ENCODE results near the gene PLXNC1. TPM values are rescaled to one million over a fixed set of nuclear protein-coding genes. Genes with fewer than 3 reads are reported as not detected.

PLXNC1 gene
- total and polyA plus RNA-seq, 7 donors = 1.2 to 10.2 (median 4.3) TPM

DNA sequence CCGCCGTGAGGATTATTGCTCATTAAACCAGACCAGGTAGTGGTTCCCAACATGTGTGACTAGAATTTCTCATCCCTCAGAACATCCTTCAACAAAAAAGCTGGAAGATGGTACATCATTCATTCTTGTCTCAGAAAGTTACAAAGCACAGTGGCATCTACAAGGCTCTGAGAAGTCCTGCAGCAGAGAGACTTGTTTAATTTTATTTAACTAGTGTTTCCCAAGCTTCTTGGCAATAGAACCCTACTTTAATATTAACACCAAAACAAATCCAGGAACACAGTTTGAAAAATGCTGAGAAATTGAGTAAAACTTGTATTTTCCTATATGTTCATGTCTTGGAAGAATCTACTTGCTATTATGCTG, 54.8 kb downstream of the PLXNC1 start:
- H3K36me3 ChIP-seq = no peaks in the 10 kb centered on the region
- no peak overlapping the region for H3K4me3 ChIP-seq
- intact Hi-C loops (cut with DNase I) = no loop called here
- DNase-seq = no peak
- H3K27ac ChIP-seq = no peak overlapping the region
- 49 to 69% methylated on average over 2 of the region's 2 CpGs for WGBS, 2 donors
- TF ChIP-seq POLR2AphosphoS5 (IDR thresholded peaks at IDR 0.05) (no peak), EP300 (IDR thresholded peaks at IDR 0.05) (no peak), CTCF (IDR thresholded peaks at IDR 0.05) (no peak), POLR2A (IDR thresholded peaks at IDR 0.05) (no peak)
- peaks cover 0 to 5% (median 0%) of the 10 kb centered on the region in 4 donors for H3K4me1 ChIP-seq
- no peaks in the 10 kb centered on the region for H3K27me3 ChIP-seq
- H3K9me3 ChIP-seq = no peaks in the 10 kb centered on the region

DNA sequence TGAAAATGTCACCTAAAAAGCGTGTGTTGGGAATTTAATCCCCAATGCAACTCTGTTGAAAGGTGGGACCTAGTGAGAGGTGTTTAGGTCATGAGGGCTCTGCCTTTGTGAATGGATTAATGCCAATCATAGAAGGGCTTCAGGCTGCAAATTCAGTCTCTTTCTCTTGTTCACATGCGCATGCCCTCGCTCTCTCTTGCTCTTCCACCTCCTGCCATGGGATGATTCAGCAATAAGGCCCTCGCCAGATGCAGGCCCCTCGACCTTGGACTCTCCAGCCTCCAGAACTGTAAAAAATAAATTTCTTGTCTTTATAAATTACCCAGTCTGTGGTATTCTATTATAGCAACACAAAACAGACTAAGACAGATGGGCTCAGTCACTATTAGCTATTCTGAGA, 55.4 kb downstream of the PLXNC1 start:
- H3K36me3 ChIP-seq = no peaks in the 10 kb centered on the region
- H3K27me3 ChIP-seq = no peaks in the 10 kb centered on the region
- TF ChIP-seq POLR2A (IDR thresholded peaks at IDR 0.05) (no peak), POLR2AphosphoS5 (IDR thresholded peaks at IDR 0.05) (no peak), EP300 (IDR thresholded peaks at IDR 0.05) (no peak), CTCF (IDR thresholded peaks at IDR 0.05) (no peak)
- no peak for DNase-seq
- intact Hi-C loops (cut with DNase I) = no loop called here
- H3K9me3 ChIP-seq = no peaks in the 10 kb centered on the region
- H3K4me1 ChIP-seq = peaks cover 0 to 5% (median 0%) of the 10 kb centered on the region in 4 donors
- 87 to 94% methylated on average over 5 of the region's 5 CpGs for WGBS, 2 donors
- no peak overlapping the region for H3K4me3 ChIP-seq
- H3K27ac ChIP-seq = no peak overlapping the region

DNA sequence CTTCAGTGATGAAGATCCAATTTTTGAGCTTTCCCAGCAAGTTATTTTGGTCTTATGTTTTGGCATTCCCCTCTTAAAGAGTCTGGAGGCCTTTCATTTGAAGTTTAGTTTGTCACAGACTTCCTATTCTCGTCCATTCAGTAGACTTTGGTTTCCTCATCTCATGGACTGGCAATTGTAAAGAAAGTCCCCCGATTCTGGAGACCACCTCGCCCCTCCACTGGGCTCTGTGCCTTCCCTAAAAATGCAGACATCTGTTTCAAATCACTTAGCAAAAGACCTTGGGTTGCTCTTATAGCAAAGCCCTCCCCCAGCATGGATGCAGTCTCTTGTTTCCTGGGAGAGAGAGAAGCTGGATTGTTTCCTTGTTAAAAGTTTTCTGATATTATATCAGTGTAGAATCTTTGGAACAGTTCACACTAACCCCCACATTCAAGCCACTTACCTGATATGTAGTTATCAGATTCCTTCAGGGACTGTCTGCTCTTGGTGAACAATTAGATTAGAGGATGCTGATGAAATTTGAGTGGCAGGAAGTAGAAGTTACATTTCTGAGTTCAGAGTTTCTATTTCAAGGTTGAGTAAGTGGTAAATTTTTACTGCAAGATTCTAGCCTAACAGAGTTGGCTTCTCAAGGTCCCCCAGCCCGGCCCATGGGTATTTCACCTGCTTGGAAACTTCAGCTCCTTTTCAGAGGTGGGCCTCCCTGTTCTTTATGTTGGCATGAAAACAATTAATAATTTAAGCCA, 56.3 kb downstream of the PLXNC1 start:
- WGBS, 2 donors = 52 to 75% methylated on average over 4 of the region's 4 CpGs
- no peaks in the 10 kb centered on the region for H3K27me3 ChIP-seq
- H3K4me1 ChIP-seq = peaks cover 0 to 5% (median 0%) of the 10 kb centered on the region in 4 donors
- intact Hi-C loops (cut with DNase I) = no loop called here
- TF ChIP-seq CTCF (IDR thresholded peaks at IDR 0.05) = no peak
- TF ChIP-seq POLR2AphosphoS5 (IDR thresholded peaks at IDR 0.05) = no peak
- no peak for TF ChIP-seq POLR2A (IDR thresholded peaks at IDR 0.05)
- no peak for TF ChIP-seq EP300 (IDR thresholded peaks at IDR 0.05)
- no peaks in the 10 kb centered on the region for H3K9me3 ChIP-seq
- H3K4me3 ChIP-seq = no peak overlapping the region
- no peak overlapping the region for H3K27ac ChIP-seq
- DNase-seq = no peak
- no peaks in the 10 kb centered on the region for H3K36me3 ChIP-seq

- 63 to 91% methylated on average over 1 of the region's 1 CpG for WGBS, 2 donors
- H3K9me3 ChIP-seq = no peaks in the 10 kb centered on the region
- H3K27ac ChIP-seq = no peak overlapping the region
- intact Hi-C loops (cut with DNase I) = no loop called here
- no peak overlapping the region for H3K4me3 ChIP-seq
- TF ChIP-seq EP300 (IDR thresholded peaks at IDR 0.05) (no peak), POLR2AphosphoS5 (IDR thresholded peaks at IDR 0.05) (no peak), CTCF (IDR thresholded peaks at IDR 0.05) (no peak), POLR2A (IDR thresholded peaks at IDR 0.05) (no peak)
- DNase-seq = no peak
- no peaks in the 10 kb centered on the region for H3K36me3 ChIP-seq
- H3K4me1 ChIP-seq = peaks cover 0 to 5% (median 0%) of the 10 kb centered on the region in 4 donors
- H3K27me3 ChIP-seq = no peaks in the 10 kb centered on the region
Observed at GRCh38 chr12:94205822-94206221, 57.4 kb downstream of the PLXNC1 start.

DNA sequence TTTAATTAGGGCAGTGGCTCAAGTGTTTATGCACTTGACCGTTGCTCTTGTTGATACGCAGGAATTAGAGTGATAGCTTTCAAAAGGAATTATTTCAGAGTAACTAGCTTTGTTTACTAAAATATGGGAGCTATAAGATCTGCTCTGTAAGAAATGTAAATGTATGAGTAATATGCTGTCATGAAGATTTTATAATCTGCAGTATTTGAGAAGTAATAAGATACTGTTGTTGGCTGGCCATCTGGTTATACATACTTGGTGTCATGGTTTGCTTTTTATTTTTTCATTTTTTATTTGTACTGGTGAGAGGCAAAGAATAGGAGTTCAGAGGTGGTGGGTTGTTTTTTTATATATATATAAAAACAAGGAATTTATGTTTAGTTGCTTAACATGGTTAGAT, 58.5 kb downstream of the PLXNC1 start:
- Histone ChIP-seq H3K4me1 (peaks cover 0 to 5% (median 0%) of the 10 kb centered on the region in 4 donors), H3K4me3 (no peak overlapping the region), H3K36me3 (no peaks in the 10 kb centered on the region), H3K9me3 (no peaks in the 10 kb centered on the region), H3K27ac (no peak overlapping the region), H3K27me3 (no peaks in the 10 kb centered on the region)
- intact Hi-C loops (cut with DNase I) = no loop called here
- WGBS, 2 donors = 80 to 87% methylated on average over 2 of the region's 2 CpGs
- TF ChIP-seq CTCF (IDR thresholded peaks at IDR 0.05) (no peak), POLR2AphosphoS5 (IDR thresholded peaks at IDR 0.05) (no peak), POLR2A (IDR thresholded peaks at IDR 0.05) (no peak), EP300 (IDR thresholded peaks at IDR 0.05) (no peak)
- no peak for DNase-seq
